CD4-positive, alpha-beta T cell treated with Interleukin-6 for 4 hours (primary cell): ENCODE data around the gene PTPRJ.
"Not testable (repeated sequence)": the region's sequence is repeated elsewhere in the genome, so short reads cannot be mapped to it uniquely, and the experiment has no call there.

Experiments
- DNase-seq: peaks from one replicate; pipeline ENCODE4 v3.0.0-alpha.2; 2020; ENCODE audit warnings: mixed read lengths

PTPRJ gene

GRCh38 chr11:47980088-47980906 is at the start of gene PTPRJ:
PTPRJ (plus strand) TSS chr11:47980559; CDS start chr11:47980913, 354 bp downstream.
- DNase-seq, result peak; percentile 71

GRCh38 chr11:47932544-47932943 is 47.8 kb upstream of the PTPRJ start:
- no peak for DNase-seq

GRCh38 chr11:47933797-47934196 is 46.6 kb upstream of the PTPRJ start:
- not testable (repeated sequence) for DNase-seq

- no peak for DNase-seq
Measured at GRCh38 chr11:47938791-47939560, 41.4 kb upstream of the PTPRJ start.

GRCh38 chr11:47940904-47941649 is 39.3 kb upstream of the PTPRJ start:
- no peak for DNase-seq

GRCh38 chr11:47941907-47942558 is 38.3 kb upstream of the PTPRJ start:
- DNase-seq, result no peak

- no peak for DNase-seq
Measured at GRCh38 chr11:47943721-47944586, 36.4 kb upstream of the PTPRJ start.

- no peak for DNase-seq
Measured at GRCh38 chr11:47944632-47945031, 35.7 kb upstream of the PTPRJ start.

GRCh38 chr11:47946682-47947559 is 33.4 kb upstream of the PTPRJ start:
- peak; percentile 36 for DNase-seq

GRCh38 chr11:47948137-47948536 is 32.2 kb upstream of the PTPRJ start:
- no peak for DNase-seq

- not testable (repeated sequence) for DNase-seq
Measured at GRCh38 chr11:47949001-47949675, 31.2 kb upstream of the PTPRJ start.

GRCh38 chr11:47950396-47950795 is 30.0 kb upstream of the PTPRJ start:
- peak; percentile 76 for DNase-seq

- not testable (repeated sequence) for DNase-seq
Measured at GRCh38 chr11:47951504-47951903, 28.9 kb upstream of the PTPRJ start.

GRCh38 chr11:47955061-47955755 is 25.2 kb upstream of the PTPRJ start:
- no peak for DNase-seq

- DNase-seq, result no peak
Measured at GRCh38 chr11:47960015-47960414, 20.3 kb upstream of the PTPRJ start.

GRCh38 chr11:47961383-47961782 is 19.0 kb upstream of the PTPRJ start:
- no peak for DNase-seq

GRCh38 chr11:47964546-47964945 is 15.8 kb upstream of the PTPRJ start:
- DNase-seq, result no peak

- no peak for DNase-seq
Measured at GRCh38 chr11:47967577-47968525, 12.5 kb upstream of the PTPRJ start.
